Measurements from ENCODE around the gene ZNF576. TPM values are rescaled to one million over a fixed set of nuclear protein-coding genes. Genes with fewer than 3 reads are reported as not detected.

Gene ZNF576
- total and polyA plus RNA-seq, 9 of the 15 experiments (the other 6 are each of a cell fraction or from before 2014, with no cell fraction given) = 6.8 to 18.2 (median 12.2) TPM

DNA sequence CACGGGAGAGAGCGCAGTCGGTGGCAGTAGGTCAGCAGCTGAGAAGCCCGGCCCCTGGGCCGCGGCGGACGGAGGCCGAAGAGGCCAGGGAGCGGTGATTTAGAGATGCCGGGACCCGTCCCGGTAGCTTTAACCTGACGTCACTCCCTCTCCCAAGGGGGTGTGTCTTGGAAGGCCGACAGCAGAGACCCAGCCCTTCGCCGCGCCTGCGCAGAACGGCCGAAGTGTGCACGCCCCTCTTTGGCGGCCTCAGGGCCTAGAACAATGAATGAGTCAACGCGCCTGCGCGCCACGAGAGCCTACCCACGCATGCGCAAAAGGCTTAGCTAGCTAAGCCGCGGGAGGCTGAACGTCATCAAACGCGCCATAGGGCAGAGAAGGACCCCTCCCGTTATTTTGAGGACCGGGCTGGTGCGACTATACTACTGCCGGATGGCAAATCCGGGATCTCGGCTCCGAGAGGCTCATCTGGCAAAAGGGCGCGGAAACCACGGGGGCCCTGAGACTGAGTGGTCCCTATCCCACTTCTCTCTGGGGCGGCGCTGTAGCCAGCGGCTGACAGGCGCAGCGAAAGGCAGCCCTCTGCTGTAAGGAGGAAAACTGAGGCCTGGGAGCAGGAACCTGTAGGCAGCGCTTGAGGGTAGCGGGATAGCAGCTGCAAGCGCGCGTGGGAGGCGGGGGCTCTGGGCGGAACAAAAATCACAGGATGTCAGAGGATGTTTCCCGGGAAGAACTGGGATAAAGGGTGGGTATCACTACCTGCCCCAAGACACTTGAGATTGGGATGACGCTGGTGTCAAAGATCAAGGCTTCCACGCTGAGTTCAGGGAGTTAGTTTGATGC lies at the start of gene ZNF576, which contains the start of gene IRGQ (continued):
- TF ChIP-seq MXI1 (IDR thresholded peaks at IDR 0.05; ENCODE audit: low read depth, low read length) (0 out of 2 replicates have a peak, but pooled peaks have one; percentile 38), RBM17 (IDR thresholded peaks at IDR 0.05; ENCODE audit: borderline replicate concordance, low read depth, low read length) (no peak), XRCC3 (IDR thresholded peaks at IDR 0.05) (no peak), PHF20 (IDR thresholded peaks at IDR 0.05; ENCODE audit: partially characterized antibody) (peak; percentile 98), SRF (CRISPR knock-in tag; IDR thresholded peaks at IDR 0.05) (peak; percentile 33 to 77; a peak in 1 of 4 replicates), ZKSCAN8 (CRISPR knock-in tag; IDR thresholded peaks at IDR 0.05) (no peak), NCOA6 (IDR thresholded peaks at IDR 0.05) (no peak), HNRNPK (IDR thresholded peaks at IDR 0.05; ENCODE audit: low read depth, low read length, poor library complexity, severe bottlenecking) (no peak), SRSF1 (IDR thresholded peaks at IDR 0.05; ENCODE audit: low read depth, low read length) (no peak), ZSCAN29 (IDR thresholded peaks at IDR 0.05) (no peak), XRCC4 (IDR thresholded peaks at IDR 0.05; ENCODE audit: extremely low read depth, insufficient read depth, insufficient read length) (no peak), ZNF282 (CRISPR knock-in tag; IDR thresholded peaks at IDR 0.05) (no peak), ZNF263 (CRISPR knock-in tag; IDR thresholded peaks at IDR 0.05; ENCODE audit: borderline replicate concordance) (no peak; the same call in 1 of the 2 replicates), RAD51 (IDR thresholded peaks at IDR 0.05; ENCODE audit: borderline replicate concordance, low read depth) (no peak; the same call in 1 of the 2 replicates), JUNB (CRISPR knock-in tag; conservative IDR thresholded peaks at IDR 0.05) (no peak)
- TF ChIP-seq, protein P1, sequence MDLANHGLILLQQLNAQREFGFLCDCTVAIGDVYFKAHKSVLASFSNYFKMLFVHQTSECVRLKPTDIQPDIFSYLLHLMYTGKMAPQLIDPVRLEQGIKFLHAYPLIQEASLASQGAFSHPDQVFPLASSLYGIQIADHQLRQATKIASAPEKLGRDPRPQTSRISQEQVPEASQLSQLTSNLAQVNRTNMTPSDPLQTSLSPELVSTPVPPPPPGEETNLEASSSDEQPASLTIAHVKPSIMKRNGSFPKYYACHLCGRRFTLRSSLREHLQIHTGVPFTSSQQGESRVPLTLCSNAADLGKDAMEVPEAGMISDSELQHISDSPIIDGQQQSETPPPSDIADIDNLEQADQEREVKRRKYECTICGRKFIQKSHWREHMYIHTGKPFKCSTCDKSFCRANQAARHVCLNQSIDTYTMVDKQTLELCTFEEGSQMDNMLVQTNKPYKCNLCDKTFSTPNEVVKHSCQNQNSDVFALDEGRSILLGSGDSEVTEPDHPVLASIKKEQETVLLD (IDR thresholded peaks at IDR 0.05) = peak; percentile 100
- TF ChIP-seq, protein P2, sequence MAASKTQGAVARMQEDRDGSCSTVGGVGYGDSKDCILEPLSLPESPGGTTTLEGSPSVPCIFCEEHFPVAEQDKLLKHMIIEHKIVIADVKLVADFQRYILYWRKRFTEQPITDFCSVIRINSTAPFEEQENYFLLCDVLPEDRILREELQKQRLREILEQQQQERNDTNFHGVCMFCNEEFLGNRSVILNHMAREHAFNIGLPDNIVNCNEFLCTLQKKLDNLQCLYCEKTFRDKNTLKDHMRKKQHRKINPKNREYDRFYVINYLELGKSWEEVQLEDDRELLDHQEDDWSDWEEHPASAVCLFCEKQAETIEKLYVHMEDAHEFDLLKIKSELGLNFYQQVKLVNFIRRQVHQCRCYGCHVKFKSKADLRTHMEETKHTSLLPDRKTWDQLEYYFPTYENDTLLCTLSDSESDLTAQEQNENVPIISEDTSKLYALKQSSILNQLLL (CRISPR knock-in tag; IDR thresholded peaks at IDR 0.05; ENCODE audit: borderline replicate concordance) = no peak
